DLD1 (cell line): Measurements from ENCODE around the gene FAM120B.
"Not testable (repeated sequence)": the region's sequence is repeated elsewhere in the genome, so short reads cannot be mapped to it uniquely, and the experiment has no call there.

Experiments used
- in situ Hi-C: cut with HindIII; loops from 2 replicates; pipeline ENCODE4 v1.10.0; 2017; ENCODE audit warnings: low sequenced_read_pairs

FAM120B gene

DNA sequence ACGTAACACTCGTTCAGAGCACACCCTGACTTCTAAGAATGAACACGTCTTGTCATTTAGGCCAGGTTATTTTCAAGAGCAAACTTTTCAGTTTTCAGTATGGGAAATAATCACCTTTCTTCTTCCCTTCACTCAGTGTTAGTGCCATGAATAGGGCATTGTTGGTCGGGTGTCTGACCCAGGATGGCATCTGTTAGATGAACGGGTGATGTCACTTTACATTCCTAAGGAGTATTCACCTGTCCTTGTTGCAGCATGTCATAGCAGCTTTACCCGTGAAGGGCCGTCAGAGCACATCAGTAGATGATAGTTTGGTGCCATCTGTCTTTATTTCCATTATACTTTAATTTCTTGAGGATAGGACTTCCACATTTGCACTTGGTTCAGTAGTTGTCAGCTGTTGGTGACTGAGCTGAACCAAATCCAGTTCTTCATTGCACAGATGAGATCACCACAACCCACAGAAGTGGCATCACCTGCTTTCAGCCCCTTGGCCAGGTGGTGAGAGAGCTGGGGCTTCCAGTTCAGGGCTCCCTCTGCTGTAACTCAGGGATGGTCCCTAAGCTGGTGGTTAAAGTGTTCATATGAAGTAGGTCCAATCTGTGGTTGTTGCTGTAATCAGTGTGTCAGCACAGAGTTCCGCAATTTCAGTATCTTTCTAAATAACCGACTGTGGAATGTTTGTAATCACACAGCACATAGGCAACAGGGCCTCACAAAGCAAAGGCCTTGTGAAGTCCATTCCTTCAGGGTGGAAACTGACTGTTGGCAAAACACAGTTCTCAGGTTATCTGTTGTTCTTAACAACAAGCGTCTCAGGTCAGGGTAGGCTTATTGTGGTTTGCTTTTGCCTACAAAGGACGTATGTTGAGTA is 68.2 kb downstream of the FAM120B start:
- in situ Hi-C loops: no loop called here

GRCh38 chr6:170375661-170376060 is 69.1 kb downstream of the FAM120B start:
- in situ Hi-C loops: no loop called here

DNA sequence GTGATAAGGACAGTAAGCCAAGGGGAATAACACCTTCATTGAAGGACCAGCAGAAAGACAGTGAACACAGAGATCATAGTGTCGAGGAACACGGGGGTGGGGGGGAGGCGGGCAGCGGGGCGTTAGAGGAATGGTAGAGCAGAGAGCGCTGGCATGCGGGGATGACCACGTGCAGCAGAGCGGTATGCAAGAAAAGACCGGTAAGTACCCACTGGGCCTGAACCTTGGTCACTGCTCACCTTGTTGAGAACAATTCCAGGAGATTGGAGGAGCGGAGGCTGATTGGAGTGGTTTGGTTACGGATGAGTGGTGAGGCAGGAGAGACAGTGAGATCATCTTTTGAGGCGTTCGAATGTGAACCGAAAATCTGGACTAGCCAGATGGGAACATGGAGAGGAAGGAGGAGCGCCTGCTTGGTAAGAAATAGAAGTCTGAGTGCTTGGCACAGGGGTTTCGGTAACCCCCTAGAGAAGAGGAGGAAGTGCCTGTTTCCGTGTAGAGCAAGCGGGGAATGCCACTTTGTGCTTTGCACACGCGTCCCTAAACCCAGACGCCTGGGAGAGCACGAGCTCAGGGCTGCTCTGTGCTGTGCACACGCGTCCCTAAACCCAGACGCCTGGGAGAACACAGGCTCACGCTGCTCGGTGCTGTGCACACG is 70.0 kb downstream of the FAM120B start:
- in situ Hi-C loops: no loop called here

- in situ Hi-C loops: no loop called here
Measured at GRCh38 chr6:170378502-170378901, 71.9 kb downstream of the FAM120B start.

DNA sequence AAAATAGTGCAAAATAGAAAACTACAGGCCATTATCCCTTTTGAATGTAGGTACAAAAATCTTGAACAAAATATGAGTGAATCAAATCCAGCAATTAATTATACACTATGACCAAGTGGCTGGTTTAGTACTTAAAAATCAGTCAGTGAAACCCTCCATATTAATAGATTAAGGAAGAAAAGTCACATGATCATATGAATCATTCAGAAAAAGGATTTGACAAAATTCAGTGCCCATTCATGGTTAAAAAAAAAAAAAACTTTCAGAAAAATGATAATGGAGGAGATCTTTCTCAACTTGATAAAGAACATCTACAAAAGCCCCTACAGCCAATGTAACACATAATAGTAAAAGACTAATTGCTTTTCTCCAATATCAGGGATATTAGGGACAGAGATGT is 75.0 kb downstream of the FAM120B start:
- in situ Hi-C loops: no loop called here

DNA sequence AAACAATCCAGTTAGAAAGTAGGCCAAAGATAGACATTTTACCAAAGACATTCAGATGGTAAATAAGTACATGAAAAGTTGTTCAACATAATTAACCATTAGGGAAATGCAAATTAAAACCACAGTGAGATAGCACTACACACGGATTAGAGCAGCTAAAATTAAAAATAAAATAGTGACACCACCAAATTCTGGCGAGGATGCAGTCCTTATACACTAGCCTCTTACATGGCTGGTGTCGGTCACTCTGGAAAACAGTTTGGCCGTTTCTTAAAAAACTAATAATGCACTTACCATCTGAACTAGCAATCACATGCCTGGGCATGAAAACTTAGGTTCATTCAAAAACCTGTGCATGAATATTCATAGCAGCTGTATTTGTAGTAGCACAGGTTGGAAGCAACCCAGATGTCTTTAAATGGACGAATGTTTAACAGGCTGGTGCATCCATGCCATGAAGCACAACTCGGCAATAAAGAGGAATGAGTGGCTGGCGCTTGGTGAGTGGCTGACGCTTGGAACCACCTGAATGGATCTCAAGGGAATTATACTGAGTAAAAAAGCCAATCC is 77.0 kb downstream of the FAM120B start:
- in situ Hi-C loops: no loop called here

DNA sequence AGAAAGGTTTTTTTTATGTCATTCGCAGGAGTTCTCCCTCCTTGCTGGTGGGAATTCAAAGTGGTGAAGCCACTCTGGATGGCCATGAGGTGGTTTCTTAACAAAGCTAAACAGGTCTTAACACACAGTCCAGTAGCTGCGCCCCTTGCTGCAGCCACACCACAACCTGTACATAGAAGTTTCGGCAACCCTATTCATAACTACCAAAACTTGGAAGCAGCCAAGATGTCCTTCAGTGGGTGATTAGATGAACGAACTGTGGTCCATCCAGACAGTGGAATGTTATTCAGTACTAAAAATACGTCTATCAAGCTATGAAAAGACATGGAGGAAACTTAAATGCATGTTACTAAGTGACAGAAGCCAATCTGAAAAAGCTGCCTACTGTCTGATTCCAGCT is 78.9 kb downstream of the FAM120B start:
- in situ Hi-C loops: no loop called here

DNA sequence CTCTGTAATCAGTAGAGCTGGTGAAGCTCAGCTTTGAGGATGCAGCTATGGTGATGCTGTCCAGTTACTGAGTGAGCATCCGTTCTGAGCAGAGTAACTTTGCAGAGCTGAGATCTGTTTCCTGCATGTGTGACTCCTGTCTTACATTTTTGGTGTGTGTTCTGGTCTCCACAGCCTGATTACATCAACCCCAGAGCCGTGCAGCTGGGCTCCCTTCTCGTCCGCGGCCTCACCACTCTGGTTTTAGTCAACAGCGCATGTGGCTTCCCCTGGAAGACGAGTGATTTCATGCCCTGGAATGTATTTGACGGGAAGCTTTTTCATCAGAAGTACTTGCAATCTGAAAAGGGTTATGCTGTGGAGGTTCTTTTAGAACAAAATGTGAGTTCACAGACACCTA is 81.6 kb downstream of the FAM120B start:
- in situ Hi-C loops: no loop called here

DNA sequence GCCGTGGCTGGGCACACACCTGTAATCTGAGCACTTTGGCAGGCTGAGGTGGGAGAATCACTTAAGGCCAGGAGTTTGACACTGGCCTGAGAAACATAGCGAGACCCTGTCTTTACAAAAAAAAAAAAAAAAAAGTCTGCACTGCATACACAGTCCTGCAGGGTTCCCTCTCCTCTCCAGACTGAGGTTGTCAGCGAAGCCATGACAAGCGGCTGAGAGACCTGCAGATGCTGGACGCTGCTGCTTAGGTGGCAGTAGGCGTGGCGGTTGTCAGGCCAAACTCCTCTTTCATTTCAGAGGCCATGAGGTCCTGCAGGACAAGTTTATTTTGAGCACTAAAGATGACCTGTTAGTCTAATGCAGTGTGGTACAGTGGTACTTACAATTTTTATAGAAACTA is 86.5 kb downstream of the FAM120B start:
- in situ Hi-C loops: no loop called here

DNA sequence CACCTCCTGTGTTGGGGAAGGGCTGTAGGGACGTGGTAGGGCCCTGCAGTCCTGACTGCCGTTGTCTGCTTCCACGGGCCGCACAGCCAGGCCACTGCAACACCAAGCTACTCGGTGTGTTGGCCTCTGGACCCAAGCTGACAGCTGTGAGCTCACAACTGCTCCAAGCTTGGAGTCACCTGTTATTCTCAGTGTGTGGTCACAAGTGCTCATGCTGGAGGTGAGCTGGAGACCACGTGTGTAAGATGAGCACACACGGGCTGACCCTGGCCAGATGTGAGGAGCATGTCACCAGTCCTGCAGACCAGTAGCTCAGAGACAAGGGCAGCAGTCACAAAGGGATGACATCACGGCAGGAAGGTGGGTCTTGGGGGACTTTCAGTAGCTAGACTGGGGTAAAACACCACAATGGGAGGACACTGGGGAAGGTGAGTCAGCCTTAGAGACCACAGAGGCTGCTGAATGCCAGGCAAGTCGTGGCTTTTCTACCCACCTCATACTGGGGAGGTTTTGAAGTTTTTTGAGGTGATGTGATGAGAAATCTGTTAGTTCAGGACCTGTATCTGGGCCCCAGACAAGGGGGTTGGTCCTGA is 87.3 kb downstream of the FAM120B start:
- in situ Hi-C loops: no loop called here

GRCh38 chr6:170394980-170395379 is 88.4 kb downstream of the FAM120B start:
- in situ Hi-C loops: no loop called here

DNA sequence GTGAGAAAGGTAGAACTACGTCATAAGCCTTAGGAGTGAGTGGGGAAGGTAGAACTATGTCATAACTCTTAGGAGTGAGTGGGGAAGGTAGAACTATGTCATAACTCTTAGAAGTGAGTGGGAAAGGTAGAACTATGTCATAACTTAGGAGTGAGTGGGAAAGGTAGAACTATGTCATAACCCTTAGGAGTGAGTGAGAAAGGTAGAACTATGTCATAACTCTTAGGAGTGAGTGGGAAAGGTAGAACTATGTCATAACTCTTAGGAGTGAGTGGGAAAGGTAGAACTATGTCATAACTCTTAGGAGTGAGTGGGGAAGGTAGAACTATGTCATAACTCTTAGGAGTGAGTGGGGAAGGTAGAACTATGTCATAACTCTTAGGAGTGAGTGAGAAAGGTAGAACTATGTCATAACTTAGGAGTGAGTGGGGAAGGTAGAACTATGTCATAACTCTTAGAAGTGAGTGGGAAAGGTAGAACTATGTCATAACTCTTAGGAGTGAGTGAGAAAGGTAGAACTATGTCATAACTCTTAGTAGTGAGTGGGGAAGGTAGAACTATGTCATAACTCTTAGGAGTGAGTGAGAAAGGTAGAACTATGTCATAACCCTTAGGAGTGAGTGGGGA is 92.3 kb downstream of the FAM120B start:
- in situ Hi-C loops: not testable (repeated sequence)

DNA sequence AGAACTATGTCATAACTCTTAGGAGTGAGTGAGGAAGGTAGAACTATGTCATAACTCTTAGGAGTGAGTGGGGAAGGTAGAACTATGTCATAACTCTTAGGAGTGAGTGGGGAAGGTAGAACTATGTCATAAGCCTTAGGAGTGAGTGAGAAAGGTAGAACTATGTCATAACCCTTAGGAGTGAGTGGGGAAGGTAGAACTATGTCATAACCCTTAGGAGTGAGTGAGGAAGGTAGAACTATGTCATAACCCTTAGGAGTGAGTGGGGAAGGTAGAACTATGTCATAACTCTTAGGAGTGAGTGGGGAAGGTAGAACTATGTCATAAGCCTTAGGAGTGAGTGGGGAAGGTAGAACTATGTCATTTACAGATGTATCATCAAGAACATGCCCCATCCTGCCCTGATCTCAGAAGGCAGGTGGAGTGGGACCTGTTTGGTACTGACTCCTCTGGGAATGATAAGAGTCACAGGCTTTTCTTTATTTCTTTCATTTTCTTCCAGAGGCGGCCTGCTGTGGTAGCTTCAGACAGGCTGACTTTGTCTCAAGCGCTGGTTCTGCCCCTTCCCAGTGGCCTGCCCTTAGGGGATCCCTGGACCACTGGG is 93.5 kb downstream of the FAM120B start:
- in situ Hi-C loops: not testable (repeated sequence)

- in situ Hi-C loops: no loop called here
Measured at GRCh38 chr6:170402318-170403040, 95.9 kb downstream of the FAM120B start.

GRCh38 chr6:170403451-170403850 is 96.9 kb downstream of the FAM120B start:
- in situ Hi-C loops: no loop called here

- in situ Hi-C loops: no loop called here
Measured at GRCh38 chr6:170404036-170404435, 97.5 kb downstream of the FAM120B start.

DNA sequence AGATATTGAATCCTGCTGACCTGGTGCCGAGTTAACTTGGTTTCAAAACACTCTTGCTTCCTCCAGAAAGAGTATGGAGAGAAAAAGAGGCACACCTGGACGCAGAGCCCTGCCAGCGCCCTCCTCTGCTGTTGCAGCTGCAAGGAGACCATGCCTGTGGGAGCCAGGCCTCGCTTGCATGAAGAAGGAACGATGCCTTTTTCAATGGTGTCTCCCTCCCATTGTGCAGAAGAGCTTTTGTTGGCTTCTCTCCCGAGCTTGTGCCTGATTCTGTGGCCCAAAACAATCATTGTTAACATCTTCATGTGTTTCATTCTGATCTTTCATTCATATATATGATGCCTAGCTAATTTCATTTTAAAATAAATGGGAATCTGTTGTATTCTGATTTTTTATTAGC is 98.1 kb downstream of the FAM120B start:
- in situ Hi-C loops: no loop called here

DNA sequence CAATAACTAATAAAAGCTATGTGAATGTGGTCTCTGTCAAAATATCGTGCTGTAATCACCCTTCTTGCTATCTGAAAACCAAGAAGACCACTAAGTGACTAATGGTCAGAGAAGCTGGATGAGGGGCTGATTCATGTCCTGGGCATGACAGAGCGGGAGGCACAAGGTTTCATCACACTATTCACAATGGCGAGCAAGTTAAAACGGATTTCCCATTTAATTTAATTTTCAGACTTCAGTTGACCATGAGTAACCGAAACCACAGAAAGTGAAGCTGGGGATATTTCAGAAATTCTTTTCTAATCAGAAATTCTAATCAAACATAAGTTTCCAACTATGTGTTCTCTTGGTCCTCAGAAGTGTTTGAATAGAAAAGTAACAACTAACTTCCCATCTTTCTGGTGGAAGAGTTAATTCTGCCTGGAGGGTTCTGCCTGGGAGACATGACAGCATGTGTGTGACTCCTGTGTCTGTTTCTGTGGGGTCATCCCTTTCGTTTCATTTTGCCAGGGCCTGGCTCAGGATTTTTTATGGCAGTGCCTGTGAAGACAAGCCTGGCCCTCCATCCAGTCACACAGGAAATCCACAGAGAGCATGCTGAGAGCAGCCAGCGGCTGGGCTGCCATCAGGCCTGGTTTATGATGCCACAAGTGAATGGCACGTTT is 98.9 kb downstream of the FAM120B start:
- in situ Hi-C loops: no loop called here

DNA sequence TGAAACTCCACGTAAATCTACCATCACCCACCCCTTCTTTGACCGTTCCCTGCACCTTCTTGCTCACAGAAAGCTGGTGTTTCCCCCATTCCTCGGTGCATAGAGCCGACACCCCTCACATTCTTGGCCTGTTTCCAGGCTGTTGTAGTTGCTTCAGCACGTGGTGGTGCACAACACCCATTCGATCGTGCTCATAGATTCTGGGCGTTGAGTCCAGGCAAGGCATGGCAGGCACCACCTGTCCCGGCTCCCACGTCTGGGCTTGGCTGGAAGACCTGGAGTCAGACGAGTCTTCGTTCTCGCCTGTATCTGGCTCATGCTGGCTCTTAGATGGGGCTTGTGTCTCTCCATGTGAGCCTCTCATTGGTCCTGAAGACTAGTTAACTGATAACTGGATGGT is 100.6 kb downstream of the FAM120B start:
- in situ Hi-C loops: no loop called here

GRCh38 chr6:170407932-170408331 is 101.4 kb downstream of the FAM120B start:
- in situ Hi-C loops: no loop called here
